Activated naive CD8-positive, alpha-beta T cell treated with anti-CD3 and anti-CD28 coated beads for 36 hours (primary cell): ENCODE results near the gene JCAD. TPM values are rescaled to one million over a fixed set of nuclear protein-coding genes. Genes with fewer than 3 reads are reported as not detected.
"Not testable (repeated sequence)": the region's sequence is repeated elsewhere in the genome, so short reads cannot be mapped to it uniquely, and the experiment has no call there.

ENCODE experiments used
- DNase-seq: peaks from one replicate; pipeline ENCODE4 v3.0.0; 2021
- H3K27ac Mint-ChIP-seq: one replicate; pipeline ENCODE4 v1.8.0; 2022; ENCODE audit warnings: mild to moderate bottlenecking, moderate library complexity, mixed read lengths
- H3K27me3 Mint-ChIP-seq: one replicate; pipeline ENCODE4 v1.8.0; 2022; ENCODE audit warnings: mild to moderate bottlenecking, mixed read lengths
- H3K36me3 Mint-ChIP-seq: one replicate; pipeline ENCODE4 v1.8.0; 2021; ENCODE audit warnings: mild to moderate bottlenecking, mixed read lengths
- H3K4me1 Mint-ChIP-seq: one replicate; pipeline ENCODE4 v1.8.0; 2021; ENCODE audit warnings: mixed read lengths
- H3K4me3 Mint-ChIP-seq: one replicate; pipeline ENCODE4 v1.8.0; 2022; ENCODE audit warnings: mild to moderate bottlenecking, moderate library complexity, mixed read lengths
- H3K9me3 Mint-ChIP-seq: one replicate; pipeline ENCODE4 v1.8.0; 2022; ENCODE audit warnings: mixed read lengths
- total RNA-seq, 2 experiments: library from RNA; stranded (reverse); gene quantifications; one replicate each; pipeline ENCODE4 v1.2.3, GENCODE V29; 2021

The JCAD gene
- total RNA-seq, 2 experiments from 2014 or later, result 0.02 to 0.14 TPM

DNA sequence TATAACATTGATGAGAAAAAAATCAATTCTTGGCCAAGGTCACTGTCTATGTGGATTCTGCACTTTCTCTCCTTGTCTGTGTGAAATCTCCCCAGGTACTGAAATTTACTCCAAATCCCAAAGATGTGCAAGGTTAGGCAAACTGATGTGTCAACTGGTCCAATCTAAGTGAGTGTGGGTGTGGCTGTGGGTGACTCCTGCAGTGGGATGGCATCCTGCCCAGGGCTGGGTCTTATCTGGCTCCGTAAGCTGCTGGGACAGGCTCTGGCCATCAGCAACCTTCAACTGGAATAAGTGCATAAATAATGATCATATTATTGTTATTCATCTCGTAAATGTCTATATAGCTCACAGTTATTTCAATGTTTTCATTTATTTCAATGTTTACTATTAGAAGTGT, 79.3 kb downstream of the JCAD start:
- DNase-seq, result no peak
- H3K4me1 Mint-ChIP-seq, result no peaks in the 10 kb centered on the region
- H3K27ac Mint-ChIP-seq, result no peak overlapping the region
- H3K36me3 Mint-ChIP-seq, result no peaks in the 10 kb centered on the region
- peaks cover 4% of the 10 kb centered on the region for H3K27me3 Mint-ChIP-seq
- peaks cover 7% of the 10 kb centered on the region for H3K9me3 Mint-ChIP-seq
- no peak overlapping the region for H3K4me3 Mint-ChIP-seq

DNA sequence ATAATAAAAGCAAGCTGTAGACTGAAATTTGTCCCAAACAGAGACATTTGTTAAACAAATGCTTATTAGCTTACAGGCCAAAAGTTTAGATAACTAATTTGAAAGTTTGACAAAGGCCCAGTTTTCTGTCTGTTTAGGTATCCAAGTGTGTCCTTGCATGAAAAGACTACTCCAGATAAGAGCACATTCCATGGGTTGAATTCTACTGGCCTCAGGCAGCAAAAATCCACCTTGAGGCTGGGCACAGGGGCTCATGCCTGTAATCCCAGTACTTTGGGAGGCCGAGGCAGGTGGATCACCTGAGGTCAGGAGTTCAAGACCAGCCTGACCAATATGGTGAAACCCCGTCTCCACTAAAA, 80.0 kb downstream of the JCAD start:
- not testable (repeated sequence) for H3K27ac Mint-ChIP-seq, H3K4me3 Mint-ChIP-seq, H3K27me3 Mint-ChIP-seq, DNase-seq, H3K36me3 Mint-ChIP-seq, H3K4me1 Mint-ChIP-seq
- peaks cover 10% of the 10 kb centered on the region for H3K9me3 Mint-ChIP-seq

GRCh38 chr10:29977171-29977570, 82.2 kb downstream of the JCAD start:
- no peaks in the 10 kb centered on the region for H3K4me1 Mint-ChIP-seq
- no peak overlapping the region for H3K4me3 Mint-ChIP-seq
- H3K9me3 Mint-ChIP-seq, result peaks cover 3% of the 10 kb centered on the region
- peaks cover 9% of the 10 kb centered on the region for H3K27me3 Mint-ChIP-seq
- H3K36me3 Mint-ChIP-seq, result no peaks in the 10 kb centered on the region
- no peak overlapping the region for H3K27ac Mint-ChIP-seq
- no peak for DNase-seq

GRCh38 chr10:29976134-29976533, 83.3 kb downstream of the JCAD start:
- Mint-ChIP-seq H3K9me3 (peaks cover 3% of the 10 kb centered on the region), H3K27ac (no peak overlapping the region), H3K36me3 (no peaks in the 10 kb centered on the region), H3K27me3 (peaks cover 13% of the 10 kb centered on the region), H3K4me1 (no peaks in the 10 kb centered on the region), H3K4me3 (no peak overlapping the region)
- no peak for DNase-seq

GRCh38 chr10:29974773-29975172, 84.6 kb downstream of the JCAD start:
- peaks cover 3% of the 10 kb centered on the region for H3K9me3 Mint-ChIP-seq
- H3K4me1 Mint-ChIP-seq, result no peaks in the 10 kb centered on the region
- DNase-seq, result no peak
- H3K4me3 Mint-ChIP-seq, result no peak overlapping the region
- peaks cover 13% of the 10 kb centered on the region for H3K27me3 Mint-ChIP-seq
- H3K27ac Mint-ChIP-seq, result no peak overlapping the region
- H3K36me3 Mint-ChIP-seq, result no peaks in the 10 kb centered on the region

- peaks cover 3% of the 10 kb centered on the region for H3K9me3 Mint-ChIP-seq
- peaks cover 13% of the 10 kb centered on the region for H3K27me3 Mint-ChIP-seq
Measured at GRCh38 chr10:29973921-29974320, 85.5 kb downstream of the JCAD start.

GRCh38 chr10:29970576-29970975, 88.8 kb downstream of the JCAD start:
- H3K27ac Mint-ChIP-seq, result no peak overlapping the region
- H3K27me3 Mint-ChIP-seq, result peaks cover 13% of the 10 kb centered on the region
- no peaks in the 10 kb centered on the region for H3K36me3 Mint-ChIP-seq
- no peak overlapping the region for H3K4me3 Mint-ChIP-seq
- DNase-seq, result no peak
- H3K9me3 Mint-ChIP-seq, result peaks cover 3% of the 10 kb centered on the region
- no peaks in the 10 kb centered on the region for H3K4me1 Mint-ChIP-seq

More at GRCh38 chr10:29973921-29974320, 85.5 kb downstream of the JCAD start:
- Mint-ChIP-seq H3K36me3 (no peaks in the 10 kb centered on the region), H3K4me3 (no peak overlapping the region), H3K4me1 (no peaks in the 10 kb centered on the region), H3K27ac (peak overlapping the region; percentile 54)
- no peak for DNase-seq

GRCh38 chr10:29970012-29970396, 89.4 kb downstream of the JCAD start:
- H3K36me3 Mint-ChIP-seq, result no peaks in the 10 kb centered on the region
- no peak for DNase-seq
- H3K4me3 Mint-ChIP-seq, result no peak overlapping the region
- H3K9me3 Mint-ChIP-seq, result peaks cover 2% of the 10 kb centered on the region
- H3K27me3 Mint-ChIP-seq, result peaks cover 11% of the 10 kb centered on the region
- no peak overlapping the region for H3K27ac Mint-ChIP-seq
- H3K4me1 Mint-ChIP-seq, result no peaks in the 10 kb centered on the region

- Mint-ChIP-seq H3K4me1 (no peaks in the 10 kb centered on the region), H3K4me3 (no peak overlapping the region), H3K27ac (no peak overlapping the region), H3K36me3 (no peaks in the 10 kb centered on the region), H3K27me3 (peaks cover 5% of the 10 kb centered on the region), H3K9me3 (no peaks in the 10 kb centered on the region)
- DNase-seq, result no peak
Measured at GRCh38 chr10:29969255-29970011, 90.0 kb downstream of the JCAD start.

DNA sequence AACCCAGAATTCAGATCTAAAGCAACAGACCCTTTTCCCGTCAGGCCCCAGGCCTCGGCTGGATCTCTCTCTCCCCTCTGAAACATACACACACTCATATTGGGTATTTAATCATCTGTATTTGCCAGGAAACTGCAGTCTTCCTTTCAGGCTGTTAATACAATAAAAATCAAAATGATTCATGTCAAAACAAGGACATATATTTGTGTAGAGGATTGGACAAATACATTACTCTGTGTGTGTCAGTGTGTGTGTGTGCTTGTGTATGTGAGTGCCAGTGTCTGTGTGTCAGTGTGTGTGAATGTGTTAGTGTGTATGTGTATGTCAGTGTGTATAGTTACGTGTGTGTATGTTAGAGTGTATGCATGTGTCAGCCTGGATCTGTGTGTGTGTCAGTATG, 90.8 kb downstream of the JCAD start:
- Mint-ChIP-seq H3K4me3 (no peak overlapping the region), H3K27ac (no peak overlapping the region), H3K27me3 (peaks cover 5% of the 10 kb centered on the region), H3K9me3 (no peaks in the 10 kb centered on the region), H3K36me3 (no peaks in the 10 kb centered on the region), H3K4me1 (no peaks in the 10 kb centered on the region)
- DNase-seq, result no peak

- Mint-ChIP-seq H3K4me1 (no peaks in the 10 kb centered on the region), H3K9me3 (no peaks in the 10 kb centered on the region), H3K27me3 (no peaks in the 10 kb centered on the region), H3K27ac (no peak overlapping the region), H3K36me3 (no peaks in the 10 kb centered on the region), H3K4me3 (no peak overlapping the region)
- no peak for DNase-seq
Measured at GRCh38 chr10:29966269-29966668, 93.1 kb downstream of the JCAD start.
